Psoas muscle (tissue), 8 donors: ENCODE data around the gene THYN1. TPM values are rescaled to one million over a fixed set of nuclear protein-coding genes. Genes with fewer than 3 reads are reported as not detected.

Experiments used
- ATAC-seq, 4 donors: fragments of 200-7000 bp; cut with Tn5 transposase; one replicate each; pipeline ENCODE4 v1.9.1; 2020; ENCODE audit warnings: moderate library complexity in 3 of 4, mild to moderate bottlenecking in 2 of 4
- DNase-seq, 2 donors: peaks; one replicate each; pipeline ENCODE4 v3.0.0-alpha.2; 2020
- H3K27ac ChIP-seq: fragments of 200-600 bp; one replicate; pipeline ENCODE4 v1.8.0; 2022
- H3K27me3 ChIP-seq, 3 donors: fragments of 200-600 bp in 1 of 3; one replicate each; pipeline versions ENCODE4 v1.6.1 to v1.8.0; 2013 to 2022; ENCODE audit warnings: low read length in 2 of 3, mild to moderate bottlenecking in 2 of 3, moderate library complexity in 1 of 3; ENCODE audit not compliant: insufficient read depth in 3 of 3
- H3K36me3 ChIP-seq, 2 donors: fragments of 200-600 bp in 1 of 2; one replicate each; pipeline versions ENCODE4 v1.6.1 to v1.8.0; 2013 to 2022; ENCODE audit warnings: low read depth in 1 of 2, mild to moderate bottlenecking in 1 of 2, moderate library complexity in 1 of 2; ENCODE audit not compliant: insufficient read depth in 1 of 2
- H3K4me1 ChIP-seq: fragments of 200-600 bp; one replicate; pipeline ENCODE4 v1.8.0; 2022
- H3K4me3 ChIP-seq: fragments of 200-600 bp; one replicate; pipeline ENCODE4 v1.8.0; 2022; ENCODE audit warnings: mild to moderate bottlenecking
- H3K9me3 ChIP-seq: fragments of 200-600 bp; one replicate; pipeline ENCODE4 v1.8.0; 2022
- WGBS, 3 donors: extraction: QIAGEN DNeasy Blood & Tissue Kit; methylation state at CpG; one replicate each; pipeline versions ENCODE4 v1.1.6 to v1.1.7; 2013; 5-methylcytosine and 5-hydroxymethylcytosine counted together
- intact Hi-C, 2 donors: fragments of 100-400 bp; cut with DNase I; formaldehyde crosslinking; loops; one replicate each; pipeline versions ENCODE4 v1.11.0 to v1.14.2; 2022
- polyA plus RNA-seq, 3 donors: library from polyadenylated mRNA; stranded (reverse); fragments of 200-250 nt; gene quantifications; one replicate each; pipeline ENCODE4 v1.2.3, GENCODE V29; 2013
- total RNA-seq, 4 donors: library from RNA; stranded (reverse); fragmentation: NEBNext Ultra II Directional in 2 of 4; extraction: Animal tissue kit (Norgen Biotek cat#: 25700) in 2 of 4; gene quantifications; one replicate each; pipeline versions ENCODE4 v1.2.1 to v1.2.4, GENCODE V29; 2021 to 2023
- TF ChIP-seq, protein P1 (sequence below): fragments of 200-600 bp; IDR thresholded peaks from one replicate; pipeline ENCODE4 v1.8.0; 2022; ENCODE audit warnings: antibody characterized with exemption
- donor health status: healthy with polysubstance abuse.
- donor health status: DM: no; HTN: no; CAD: no; lungs with moderate emphysema.
- donor health status: Bipolar disorder and iron deficiency.
- donor health status: healthy.
- donor health status: DM: yes; HTN: yes; CAD: no.
- donor health status: DM: no; HTN: no; CAD: no.
- donor health status: DM: no; HTN: no; CAD: no.
- donor health status: DM: yes; HTN: yes; CAD: no.

THYN1 gene
- total and polyA plus RNA-seq, 7 donors, result 14.9 to 33.5 (median 20.4) TPM

- intact Hi-C loops, result no loop called here
- ATAC-seq, result no peak
- peaks cover 2 to 65% (median 23%) of the 10 kb centered on the region in 3 donors for H3K27me3 ChIP-seq
- 94 to 95% (median 94%) methylated on average over 4 of the region's 4 CpGs for WGBS, 3 donors
- no peak overlapping the region for H3K27ac ChIP-seq
- H3K36me3 ChIP-seq, result no peaks in the 10 kb centered on the region
- peaks cover 3% of the 10 kb centered on the region for H3K4me1 ChIP-seq
- TF ChIP-seq, protein P1, sequence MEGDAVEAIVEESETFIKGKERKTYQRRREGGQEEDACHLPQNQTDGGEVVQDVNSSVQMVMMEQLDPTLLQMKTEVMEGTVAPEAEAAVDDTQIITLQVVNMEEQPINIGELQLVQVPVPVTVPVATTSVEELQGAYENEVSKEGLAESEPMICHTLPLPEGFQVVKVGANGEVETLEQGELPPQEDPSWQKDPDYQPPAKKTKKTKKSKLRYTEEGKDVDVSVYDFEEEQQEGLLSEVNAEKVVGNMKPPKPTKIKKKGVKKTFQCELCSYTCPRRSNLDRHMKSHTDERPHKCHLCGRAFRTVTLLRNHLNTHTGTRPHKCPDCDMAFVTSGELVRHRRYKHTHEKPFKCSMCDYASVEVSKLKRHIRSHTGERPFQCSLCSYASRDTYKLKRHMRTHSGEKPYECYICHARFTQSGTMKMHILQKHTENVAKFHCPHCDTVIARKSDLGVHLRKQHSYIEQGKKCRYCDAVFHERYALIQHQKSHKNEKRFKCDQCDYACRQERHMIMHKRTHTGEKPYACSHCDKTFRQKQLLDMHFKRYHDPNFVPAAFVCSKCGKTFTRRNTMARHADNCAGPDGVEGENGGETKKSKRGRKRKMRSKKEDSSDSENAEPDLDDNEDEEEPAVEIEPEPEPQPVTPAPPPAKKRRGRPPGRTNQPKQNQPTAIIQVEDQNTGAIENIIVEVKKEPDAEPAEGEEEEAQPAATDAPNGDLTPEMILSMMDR, result no peak
- no peaks in the 10 kb centered on the region for H3K9me3 ChIP-seq
- DNase-seq, result no peak
- H3K4me3 ChIP-seq, result no peak overlapping the region
Observed at GRCh38 chr11:134278356-134278755, 25.2 kb upstream of the THYN1 start.

DNA sequence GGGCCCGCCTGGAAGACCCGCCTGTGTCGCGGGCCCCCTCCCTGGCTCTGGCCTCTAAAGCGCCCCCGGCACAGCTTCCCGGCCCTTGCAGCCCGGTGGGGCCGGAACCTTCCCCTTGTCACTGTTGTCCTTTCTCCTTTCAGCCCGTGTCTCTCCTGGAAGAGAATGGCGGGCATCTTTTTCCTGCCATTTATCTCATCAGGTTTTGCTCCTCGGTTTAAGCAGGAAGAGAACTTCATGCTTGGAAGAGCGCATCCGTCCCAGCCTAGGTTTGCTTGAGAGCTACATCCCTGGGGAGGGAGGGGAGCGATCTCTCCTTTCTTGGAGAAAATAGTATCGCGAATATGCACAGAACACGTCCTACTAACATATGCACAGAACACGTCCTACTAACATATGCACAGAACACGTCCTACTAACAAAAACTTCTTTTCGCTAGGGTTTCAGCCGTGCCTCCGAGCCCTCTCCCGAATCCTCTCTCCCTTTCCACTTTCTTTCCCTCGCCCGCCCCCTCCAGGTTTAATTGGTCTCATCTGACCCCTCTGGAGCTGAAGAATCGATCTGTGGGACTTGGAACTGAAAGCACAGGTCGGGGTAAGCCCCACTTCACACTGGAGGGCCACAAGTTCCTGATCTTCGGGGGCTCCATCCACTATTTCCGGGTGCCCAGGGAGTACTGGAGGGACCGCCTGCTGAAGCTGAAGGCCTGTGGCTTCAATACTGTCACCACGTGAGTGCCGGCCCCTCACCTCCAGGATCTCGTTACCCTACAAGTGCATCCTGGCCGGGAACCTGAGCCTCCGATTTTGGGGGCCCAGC lies 24.2 kb upstream of the THYN1 start:
- WGBS, 3 donors, result 16 to 22% (median 19%) methylated on average over 36 of the region's 36 CpGs
- H3K27ac ChIP-seq, result no peak overlapping the region
- intact Hi-C loops, result no loop called here
- no peak for ATAC-seq
- H3K27me3 ChIP-seq, result peaks cover 2 to 72% (median 28%) of the 10 kb centered on the region in 3 donors
- no peaks in the 10 kb centered on the region for H3K9me3 ChIP-seq
- peaks cover 3% of the 10 kb centered on the region for H3K4me1 ChIP-seq
- peak overlapping the region; percentile 56 for H3K4me3 ChIP-seq
- TF ChIP-seq, protein P1, result no peak
- no peaks in the 10 kb centered on the region for H3K36me3 ChIP-seq
- DNase-seq, result no peak

DNA sequence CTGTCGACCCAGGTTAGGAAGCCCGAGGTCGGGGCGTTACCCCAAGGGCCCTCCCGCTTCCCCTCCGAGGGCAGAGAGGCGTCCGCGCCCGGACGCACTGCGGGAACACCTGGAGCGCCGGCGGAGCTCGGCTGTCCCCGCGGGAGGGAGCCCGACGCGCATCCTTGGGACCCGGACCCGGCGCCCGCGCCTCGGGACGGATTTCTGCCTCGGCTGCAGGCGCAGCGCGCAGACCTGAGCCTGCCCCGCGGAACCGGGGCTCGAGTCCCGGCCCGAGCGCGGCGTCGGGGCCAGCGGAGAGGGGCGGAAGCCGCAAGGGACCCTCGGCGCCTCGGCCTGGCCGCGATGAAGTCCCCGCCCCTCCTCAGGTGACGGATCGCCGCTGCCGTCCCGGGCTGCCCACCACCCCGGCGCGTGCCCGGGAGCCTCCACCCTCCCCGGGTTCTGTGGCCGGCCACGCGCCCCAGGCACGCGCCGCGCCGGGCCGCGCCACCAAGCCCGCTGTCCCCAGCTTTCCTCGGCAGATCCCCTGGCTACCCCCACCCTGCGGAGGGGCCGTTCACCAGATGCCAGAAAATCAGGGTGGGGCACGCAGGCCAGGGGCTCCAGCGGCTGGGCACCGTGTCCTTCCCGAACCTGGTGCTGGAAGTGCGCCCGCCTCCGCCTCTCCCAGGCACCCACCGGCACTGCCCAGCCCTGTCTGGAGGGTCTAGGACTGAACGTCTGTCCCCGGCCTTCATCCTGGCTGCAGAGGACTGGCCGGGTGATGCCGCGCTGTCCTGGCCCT lies 23.4 kb upstream of the THYN1 start:
- DNase-seq, result no peak
- no peaks in the 10 kb centered on the region for H3K36me3 ChIP-seq
- H3K27me3 ChIP-seq, result peaks cover 2 to 77% (median 28%) of the 10 kb centered on the region in 3 donors
- 1 to 2% (median 1%) methylated on average over 51 to 88 of the region's 88 CpGs for WGBS, 3 donors
- ATAC-seq, result peak in 2 of 4 donors; percentile 7 to 22
- peak overlapping the region; percentile 56 for H3K4me3 ChIP-seq
- H3K9me3 ChIP-seq, result no peaks in the 10 kb centered on the region
- no peak overlapping the region for H3K27ac ChIP-seq
- H3K4me1 ChIP-seq, result peaks cover 3% of the 10 kb centered on the region
- TF ChIP-seq, protein P1, result no peak
- intact Hi-C loops, result no loop called here

GRCh38 chr11:134275534-134276395 lies 22.6 kb upstream of the THYN1 start, which contains the start of gene GLB1L3:
Gene GLB1L3, plus strand, starts transcription at chr11:134276379. Its CDS starts 362 bp downstream, at chr11:134276741.
- H3K27ac ChIP-seq, result no peak within 1 kb of the TSS
- 3 to 4% (median 3%) methylated on average over 64 to 68 of the region's 68 CpGs for whole genome bisulfite sequencing, 3 donors
- TF ChIP-seq, protein P1, result no peak
- intact Hi-C loops, result no loop called here
- H3K36me3 ChIP-seq, result no peaks in the 10 kb centered on the region
- H3K27me3 ChIP-seq, result peaks cover 2 to 80% (median 28%) of the 10 kb centered on the region in 3 donors
- no peaks in the 10 kb centered on the region for H3K9me3 ChIP-seq
- peaks cover 3% of the 10 kb centered on the region for H3K4me1 ChIP-seq
- DNase-seq, result peak in 1 of 2 donors; percentile 56
- ATAC-seq, result peak; percentile 17 to 68 (median 30)
- H3K4me3 ChIP-seq, result peak within 1 kb of the TSS; percentile 56
